Measurements from ENCODE around the gene MED15. TPM values are rescaled to one million over a fixed set of nuclear protein-coding genes. Genes with fewer than 3 reads are reported as not detected.
"Not testable (repeated sequence)": the region's sequence is repeated elsewhere in the genome, so short reads cannot be mapped to it uniquely, and the experiment has no call there.

MED15 gene
- polyA plus RNA-seq, 2 donors, result 31.0 to 55.9 TPM

DNA sequence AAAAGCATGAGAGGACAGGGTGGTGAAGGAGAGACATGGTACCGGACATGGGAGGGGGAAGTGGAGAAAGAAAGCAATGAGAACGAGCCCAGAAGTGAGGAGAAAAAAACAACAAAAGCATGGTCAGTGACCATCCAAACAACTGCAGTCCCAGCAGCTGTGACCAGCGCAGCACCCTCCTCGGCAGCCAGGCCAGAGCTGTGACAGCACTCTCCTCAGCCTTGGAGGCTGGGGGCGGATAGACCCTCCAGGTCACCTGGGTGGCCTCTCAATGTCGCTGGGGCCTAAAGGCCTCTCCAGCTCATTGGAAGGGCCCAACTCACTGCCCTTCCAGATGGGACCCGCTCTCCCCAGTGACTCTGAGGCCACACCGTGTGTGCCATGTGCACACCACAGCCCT lies 103.3 kb downstream of the MED15 start:
- WGBS, 2 donors, result 84 to 88% methylated on average over 7 to 8 of the region's 8 CpGs

DNA sequence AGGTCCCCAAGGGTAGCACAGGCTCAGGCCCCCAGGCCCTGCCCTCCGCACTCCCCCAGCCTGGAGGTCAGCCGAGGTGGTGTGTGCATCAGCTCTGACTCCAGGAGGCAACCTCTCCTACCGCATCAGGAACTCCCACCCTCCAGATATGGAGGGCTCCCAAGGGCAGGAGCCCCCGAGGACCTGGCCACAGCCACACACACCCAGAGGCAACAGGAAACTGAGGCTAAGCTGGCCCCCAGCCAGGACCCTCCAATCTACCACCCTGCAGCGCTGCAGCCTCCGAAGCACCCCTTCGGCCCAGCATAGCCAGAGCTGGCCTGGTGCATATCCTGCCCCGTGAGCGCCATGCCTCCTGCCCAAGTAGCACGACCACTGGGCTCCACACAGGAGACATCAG lies 104.0 kb downstream of the MED15 start:
- WGBS, 2 donors, result 78 to 86% methylated on average over 10 of the region's 10 CpGs
- H3K4me3 ChIP-seq (ENCODE audit: low read depth in 1 of 2, low read length in 2 of 2), result no peak overlapping the region
- H3K27me3 ChIP-seq (ENCODE audit: control insufficient read depth in 1 of 2, insufficient read depth in 2 of 2, low read length in 2 of 2), result no peaks in the 10 kb centered on the region
- H3K9me3 ChIP-seq (ENCODE audit: control insufficient read depth in 2 of 2, insufficient read depth in 1 of 2, low read depth in 1 of 2, low read length in 1 of 2), result no peaks in the 10 kb centered on the region
- no peak overlapping the region for H3K27ac ChIP-seq (ENCODE audit: low read depth in 2 of 2, low read length in 1 of 2)
- no peaks in the 10 kb centered on the region for H3K36me3 ChIP-seq (ENCODE audit: control insufficient read depth in 2 of 2, insufficient read depth in 2 of 2, low read length in 1 of 2)
- peaks cover 0 to 15% of the 10 kb centered on the region in 2 donors for H3K4me1 ChIP-seq (ENCODE audit: control insufficient read depth in 2 of 2, insufficient read depth in 2 of 2, low read length in 1 of 2)

More for the DNA sequence above, 103.3 kb downstream of the MED15 start:
- Histone ChIP-seq H3K27me3 (ENCODE audit: control insufficient read depth in 1 of 2, insufficient read depth in 2 of 2, low read length in 2 of 2) (no peaks in the 10 kb centered on the region), H3K36me3 (ENCODE audit: control insufficient read depth in 2 of 2, insufficient read depth in 2 of 2, low read length in 1 of 2) (no peaks in the 10 kb centered on the region), H3K4me1 (ENCODE audit: control insufficient read depth in 2 of 2, insufficient read depth in 2 of 2, low read length in 1 of 2) (peaks cover 0 to 18% of the 10 kb centered on the region in 2 donors), H3K4me3 (ENCODE audit: low read depth in 1 of 2, low read length in 2 of 2) (no peak overlapping the region), H3K27ac (ENCODE audit: low read depth in 2 of 2, low read length in 1 of 2) (no peak overlapping the region), H3K9me3 (ENCODE audit: control insufficient read depth in 2 of 2, insufficient read depth in 1 of 2, low read depth in 1 of 2, low read length in 1 of 2) (no peaks in the 10 kb centered on the region)

DNA sequence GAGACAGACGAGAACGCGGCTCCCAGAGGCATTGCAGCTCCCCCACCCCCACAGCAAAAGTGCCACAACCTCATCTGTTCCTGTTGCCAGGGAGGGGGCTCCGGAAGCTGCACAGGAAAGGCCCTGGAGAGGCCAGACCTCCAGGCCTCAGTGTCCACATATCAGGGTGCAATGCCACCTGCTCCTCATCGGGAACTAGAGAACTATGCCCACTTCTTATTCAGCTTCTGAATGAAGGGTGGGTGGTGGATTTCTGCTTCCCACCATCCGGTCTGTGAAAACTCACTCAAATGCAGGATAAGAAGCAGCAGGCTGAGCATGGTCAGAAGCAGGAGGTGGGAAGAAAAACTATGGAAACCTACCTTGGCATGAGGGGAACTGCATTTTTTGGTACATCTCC lies 105.9 kb downstream of the MED15 start:
- Histone ChIP-seq H3K27ac (ENCODE audit: low read depth in 2 of 2, low read length in 1 of 2) (no peak overlapping the region), H3K36me3 (ENCODE audit: control insufficient read depth in 2 of 2, insufficient read depth in 2 of 2, low read length in 1 of 2) (no peaks in the 10 kb centered on the region), H3K4me1 (ENCODE audit: control insufficient read depth in 2 of 2, insufficient read depth in 2 of 2, low read length in 1 of 2) (peaks cover 0 to 5% of the 10 kb centered on the region in 2 donors), H3K27me3 (ENCODE audit: control insufficient read depth in 1 of 2, insufficient read depth in 2 of 2, low read length in 2 of 2) (no peaks in the 10 kb centered on the region), H3K9me3 (ENCODE audit: control insufficient read depth in 2 of 2, insufficient read depth in 1 of 2, low read depth in 1 of 2, low read length in 1 of 2) (no peaks in the 10 kb centered on the region), H3K4me3 (ENCODE audit: low read depth in 1 of 2, low read length in 2 of 2) (no peak overlapping the region)
- 89 to 91% methylated on average over 6 of the region's 6 CpGs for WGBS, 2 donors

DNA sequence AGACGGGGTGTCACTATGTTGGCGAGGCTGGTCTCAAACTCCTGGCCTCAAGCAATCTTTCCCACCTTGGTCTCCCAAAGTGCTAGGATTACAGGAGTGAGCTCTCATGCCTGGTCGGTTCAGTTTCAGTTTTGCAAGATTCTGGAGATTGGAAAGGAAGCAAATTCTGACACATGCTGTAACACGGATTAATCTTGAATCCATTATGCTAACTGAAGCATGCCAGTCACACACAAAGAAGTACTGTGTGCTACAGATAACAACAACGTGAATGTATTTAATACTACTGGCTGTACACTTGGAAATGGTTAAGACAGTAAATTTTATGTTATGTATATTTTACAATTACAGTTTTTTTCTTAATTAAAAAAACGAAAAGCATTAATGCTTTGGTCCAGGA lies 107.6 kb downstream of the MED15 start:
- 35 to 47% methylated on average over 6 of the region's 6 CpGs for WGBS, 2 donors

DNA sequence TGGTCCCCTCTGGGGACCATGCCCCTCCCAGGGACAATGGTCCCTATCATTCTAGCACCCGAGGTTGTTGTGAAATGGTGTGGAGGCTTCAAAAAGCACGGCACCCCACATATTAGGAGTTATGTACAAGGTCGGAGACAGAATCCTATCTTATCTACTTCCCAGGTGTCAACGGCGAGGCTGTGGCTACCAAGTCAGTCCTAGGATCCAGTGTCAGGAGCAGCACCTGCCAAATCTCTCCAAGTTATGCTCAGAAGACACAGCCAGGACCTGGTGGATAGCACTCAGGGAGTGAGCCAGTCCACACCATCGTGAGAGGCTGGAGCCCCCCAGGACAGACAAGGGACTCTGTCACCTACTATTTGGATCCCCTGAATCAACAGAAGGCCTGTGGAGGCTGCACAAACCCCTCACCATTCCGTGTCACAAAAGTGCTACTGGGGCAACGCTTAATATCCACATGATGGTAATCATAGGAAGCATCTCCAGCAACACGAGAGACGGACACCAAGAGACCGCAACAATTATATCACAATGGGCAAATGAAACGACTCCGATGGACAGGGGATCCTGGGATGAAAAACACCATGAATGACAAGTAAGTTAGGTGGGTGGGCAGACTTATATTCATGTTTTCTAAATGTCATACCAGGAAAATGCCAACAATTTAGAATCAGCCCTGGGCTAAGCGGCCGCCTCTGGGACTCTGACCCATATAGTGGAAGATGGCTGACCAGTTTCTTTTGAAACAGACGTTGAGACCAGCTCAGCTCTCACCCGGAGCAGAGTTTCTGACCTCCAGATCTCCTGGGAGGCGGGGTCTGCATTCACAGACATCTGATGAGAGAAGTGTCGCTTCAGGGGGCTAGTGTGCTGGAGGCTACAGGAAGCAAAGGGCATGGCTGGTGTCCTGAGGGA lies 108.4 kb downstream of the MED15 start:
- Histone ChIP-seq H3K4me1 (ENCODE audit: control insufficient read depth in 2 of 2, insufficient read depth in 2 of 2, low read length in 1 of 2) (peaks cover 0 to 2% of the 10 kb centered on the region in 2 donors), H3K4me3 (ENCODE audit: low read depth in 1 of 2, low read length in 2 of 2) (no peak overlapping the region), H3K9me3 (ENCODE audit: control insufficient read depth in 2 of 2, insufficient read depth in 1 of 2, low read depth in 1 of 2, low read length in 1 of 2) (no peaks in the 10 kb centered on the region), H3K36me3 (ENCODE audit: control insufficient read depth in 2 of 2, insufficient read depth in 2 of 2, low read length in 1 of 2) (no peaks in the 10 kb centered on the region), H3K27ac (ENCODE audit: low read depth in 2 of 2, low read length in 1 of 2) (no peak overlapping the region), H3K27me3 (ENCODE audit: control insufficient read depth in 1 of 2, insufficient read depth in 2 of 2, low read length in 2 of 2) (no peaks in the 10 kb centered on the region)
- 79 to 85% methylated on average over 19 of the region's 19 CpGs for WGBS, 2 donors

More for the DNA sequence above, 107.6 kb downstream of the MED15 start:
- Histone ChIP-seq H3K27ac (ENCODE audit: low read depth in 2 of 2, low read length in 1 of 2) (no peak overlapping the region), H3K36me3 (ENCODE audit: control insufficient read depth in 2 of 2, insufficient read depth in 2 of 2, low read length in 1 of 2) (no peaks in the 10 kb centered on the region), H3K27me3 (ENCODE audit: control insufficient read depth in 1 of 2, insufficient read depth in 2 of 2, low read length in 2 of 2) (no peaks in the 10 kb centered on the region), H3K9me3 (ENCODE audit: control insufficient read depth in 2 of 2, insufficient read depth in 1 of 2, low read depth in 1 of 2, low read length in 1 of 2) (no peaks in the 10 kb centered on the region), H3K4me1 (ENCODE audit: control insufficient read depth in 2 of 2, insufficient read depth in 2 of 2, low read length in 1 of 2) (peaks cover 0 to 6% of the 10 kb centered on the region in 2 donors), H3K4me3 (ENCODE audit: low read depth in 1 of 2, low read length in 2 of 2) (no peak overlapping the region)

DNA sequence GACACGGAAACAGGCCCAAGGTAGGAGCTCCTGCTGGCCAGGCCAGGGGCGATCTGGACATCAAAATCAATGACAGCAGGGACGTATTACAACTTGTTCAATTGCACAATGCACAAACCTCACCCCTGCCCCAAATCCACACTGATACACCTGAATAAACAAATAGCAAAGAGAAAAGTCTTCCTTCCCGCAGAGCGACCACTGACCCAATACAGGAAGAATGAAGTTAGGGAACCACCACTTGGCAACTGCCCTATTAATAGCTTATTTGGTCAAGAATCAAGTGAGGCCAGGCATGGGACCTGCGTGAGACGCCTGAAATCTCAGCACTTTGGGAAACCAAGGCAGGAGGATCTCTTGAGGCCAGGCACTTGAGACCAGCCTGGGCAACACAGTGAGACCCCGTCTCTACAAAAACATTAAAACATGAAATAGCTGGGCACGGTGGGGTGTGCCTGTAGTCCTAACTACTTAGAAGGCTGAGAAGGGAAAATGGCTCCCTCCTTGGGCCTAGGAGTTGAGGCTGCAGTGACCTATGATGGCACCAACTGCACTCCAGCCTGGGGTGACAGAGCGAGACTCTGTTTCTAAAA lies 109.1 kb downstream of the MED15 start:
- 83 to 85% methylated on average over 10 of the region's 10 CpGs for WGBS, 2 donors
- H3K27me3 ChIP-seq (ENCODE audit: control insufficient read depth in 1 of 2, insufficient read depth in 2 of 2, low read length in 2 of 2), result no peaks in the 10 kb centered on the region
- H3K4me3 ChIP-seq (ENCODE audit: low read depth in 1 of 2, low read length in 2 of 2), result no peak overlapping the region
- no peaks in the 10 kb centered on the region for H3K36me3 ChIP-seq (ENCODE audit: control insufficient read depth in 2 of 2, insufficient read depth in 2 of 2, low read length in 1 of 2)
- H3K4me1 ChIP-seq (ENCODE audit: control insufficient read depth in 2 of 2, insufficient read depth in 2 of 2, low read length in 1 of 2), result peaks cover 0 to 2% of the 10 kb centered on the region in 2 donors
- H3K27ac ChIP-seq (ENCODE audit: low read depth in 2 of 2, low read length in 1 of 2), result no peak overlapping the region
- no peaks in the 10 kb centered on the region for H3K9me3 ChIP-seq (ENCODE audit: control insufficient read depth in 2 of 2, insufficient read depth in 1 of 2, low read depth in 1 of 2, low read length in 1 of 2)

DNA sequence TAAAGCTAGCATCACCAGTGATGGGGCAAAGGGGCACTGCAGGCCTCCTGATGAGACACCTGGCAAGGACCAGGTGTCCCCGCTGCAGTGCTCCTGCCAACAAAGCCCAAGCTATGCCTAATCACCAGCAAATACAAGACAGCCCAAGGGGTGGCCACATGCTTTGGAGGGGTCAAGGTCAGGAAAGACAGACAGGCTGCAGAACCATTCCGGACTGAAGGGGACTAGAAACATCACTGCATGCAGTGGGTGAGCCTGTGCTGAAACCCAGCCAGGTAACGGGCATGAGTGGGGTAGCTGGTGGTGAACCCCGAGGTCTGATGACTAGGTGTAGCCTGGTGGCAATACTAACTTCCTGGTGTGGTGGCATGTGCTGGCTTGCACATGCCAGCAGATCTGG lies 111.1 kb downstream of the MED15 start:
- peaks cover 0 to 2% of the 10 kb centered on the region in 2 donors for H3K4me1 ChIP-seq (ENCODE audit: control insufficient read depth in 2 of 2, insufficient read depth in 2 of 2, low read length in 1 of 2)
- no peaks in the 10 kb centered on the region for H3K27me3 ChIP-seq (ENCODE audit: control insufficient read depth in 1 of 2, insufficient read depth in 2 of 2, low read length in 2 of 2)
- H3K36me3 ChIP-seq (ENCODE audit: control insufficient read depth in 2 of 2, insufficient read depth in 2 of 2, low read length in 1 of 2), result no peaks in the 10 kb centered on the region
- H3K9me3 ChIP-seq (ENCODE audit: control insufficient read depth in 2 of 2, insufficient read depth in 1 of 2, low read depth in 1 of 2, low read length in 1 of 2), result no peaks in the 10 kb centered on the region
- WGBS, 2 donors, result 68 to 72% methylated on average over 4 of the region's 4 CpGs
- H3K4me3 ChIP-seq (ENCODE audit: low read depth in 1 of 2, low read length in 2 of 2), result no peak overlapping the region
- no peak overlapping the region for H3K27ac ChIP-seq (ENCODE audit: low read depth in 2 of 2, low read length in 1 of 2)

DNA sequence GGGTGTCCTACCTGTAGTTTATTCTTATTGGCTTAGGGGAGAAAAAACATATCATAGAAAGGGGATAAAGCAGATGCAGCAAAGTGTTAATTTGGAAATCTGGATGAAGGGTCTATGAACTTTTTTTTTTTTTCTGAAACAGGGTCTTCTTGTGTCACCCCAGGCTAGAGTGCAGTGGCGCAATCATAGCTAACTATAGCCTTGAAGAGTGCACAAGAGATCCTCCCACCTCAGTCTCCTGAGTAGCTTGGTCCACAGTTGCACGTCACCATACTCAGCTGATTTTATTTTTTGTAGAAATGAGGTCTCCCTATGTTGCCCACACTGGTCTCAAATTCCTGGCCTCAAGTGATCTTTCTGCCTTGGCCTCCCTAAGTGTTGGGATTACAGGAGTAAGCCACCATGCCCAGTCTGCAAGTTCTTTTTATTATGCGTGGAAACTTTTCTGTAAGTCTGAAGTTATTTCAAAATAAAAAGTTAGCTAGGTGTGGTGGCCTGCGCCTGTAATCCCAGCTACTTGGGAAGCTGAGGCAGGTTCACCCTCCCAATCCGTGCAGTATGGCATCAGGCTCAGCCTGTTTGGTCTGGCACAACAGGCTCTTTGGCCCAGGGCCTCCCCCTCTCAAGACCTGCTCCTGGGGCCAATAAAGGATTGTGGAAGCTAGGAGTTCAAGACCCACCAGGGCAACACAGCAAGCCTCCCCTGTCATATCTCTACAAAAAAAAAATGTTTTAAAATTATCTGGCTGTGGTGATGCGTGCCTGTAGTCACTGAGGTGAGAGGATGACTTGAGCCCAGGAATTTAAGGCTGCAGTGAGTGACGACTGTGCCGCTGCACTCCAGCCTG lies 111.9 kb downstream of the MED15 start:
- 87 to 89% methylated on average over 8 of the region's 8 CpGs for WGBS, 2 donors
- H3K36me3 ChIP-seq (ENCODE audit: control insufficient read depth in 2 of 2, insufficient read depth in 2 of 2, low read length in 1 of 2), result no peaks in the 10 kb centered on the region
- peaks cover 0 to 2% of the 10 kb centered on the region in 2 donors for H3K4me1 ChIP-seq (ENCODE audit: control insufficient read depth in 2 of 2, insufficient read depth in 2 of 2, low read length in 1 of 2)
- no peak overlapping the region for H3K4me3 ChIP-seq (ENCODE audit: low read depth in 1 of 2, low read length in 2 of 2)
- H3K9me3 ChIP-seq (ENCODE audit: control insufficient read depth in 2 of 2, insufficient read depth in 1 of 2, low read depth in 1 of 2, low read length in 1 of 2), result no peaks in the 10 kb centered on the region
- H3K27me3 ChIP-seq (ENCODE audit: control insufficient read depth in 1 of 2, insufficient read depth in 2 of 2, low read length in 2 of 2), result no peaks in the 10 kb centered on the region
- no peak overlapping the region for H3K27ac ChIP-seq (ENCODE audit: low read depth in 2 of 2, low read length in 1 of 2)

DNA sequence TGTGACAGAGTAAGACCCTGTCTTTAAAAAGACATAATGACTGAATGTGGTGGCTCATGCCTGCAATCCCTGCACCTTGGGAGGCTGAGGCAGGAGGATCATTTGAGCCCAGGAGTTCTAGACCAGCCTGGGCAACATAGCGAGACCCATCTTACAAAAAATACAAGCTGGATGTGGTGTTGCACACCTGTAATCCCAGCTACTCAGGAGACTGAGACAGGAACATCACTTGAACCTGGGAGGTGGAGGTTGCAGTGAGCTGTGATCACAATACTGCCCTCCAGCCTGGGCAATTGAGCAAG lies 112.4 kb downstream of the MED15 start:
- H3K4me1 ChIP-seq (ENCODE audit: control insufficient read depth in 2 of 2, insufficient read depth in 2 of 2, low read length in 1 of 2); H3K4me3 ChIP-seq (ENCODE audit: low read depth in 1 of 2, low read length in 2 of 2); H3K27me3 ChIP-seq (ENCODE audit: control insufficient read depth in 1 of 2, insufficient read depth in 2 of 2, low read length in 2 of 2); H3K9me3 ChIP-seq (ENCODE audit: control insufficient read depth in 2 of 2, insufficient read depth in 1 of 2, low read depth in 1 of 2, low read length in 1 of 2); H3K36me3 ChIP-seq (ENCODE audit: control insufficient read depth in 2 of 2, insufficient read depth in 2 of 2, low read length in 1 of 2); H3K27ac ChIP-seq (ENCODE audit: low read depth in 2 of 2, low read length in 1 of 2): not testable (repeated sequence)
- WGBS, 2 donors, result 94 to 100% methylated on average over 1 of the region's 1 CpG
